Astrocyte (in vitro differentiated cells and primary cell): ENCODE measurements around the gene CCNG2.

Source experiments
- EZH2 ChIP-seq: IDR thresholded peaks from 2 replicates; pipeline ENCODE4 v1.6.1; 2012; ENCODE audit warnings: mild to moderate bottlenecking, low read length, inconsistent platforms; ENCODE audit not compliant: insufficient read depth
- TF ChIP-seq, protein P1 (sequence below): IDR thresholded peaks from 2 replicates; pipeline ENCODE4 v1.5.1; 2011; ENCODE audit warnings: low read depth, mild to moderate bottlenecking, inconsistent platforms, low read length, moderate library complexity; ENCODE audit not compliant: insufficient read depth

DNA sequence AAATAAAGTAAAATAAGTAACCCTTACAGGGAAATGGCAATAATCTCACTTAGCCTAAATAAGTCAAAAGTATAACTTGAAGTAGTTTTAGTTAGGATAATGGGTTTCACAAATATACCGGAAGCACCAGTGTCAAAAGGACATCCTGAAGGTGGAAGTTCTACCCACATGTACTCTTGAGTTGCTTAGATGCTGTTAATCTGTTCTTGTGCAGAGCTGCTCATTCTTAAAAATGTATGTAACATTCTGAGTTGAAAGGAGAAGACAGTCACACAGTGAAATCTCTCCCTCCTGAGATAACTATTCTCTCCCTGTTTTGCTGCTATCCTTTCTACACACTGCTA lies 11.2 kb upstream of the CCNG2 start:
- no peak for TF ChIP-seq EZH2
- TF ChIP-seq, protein P1, sequence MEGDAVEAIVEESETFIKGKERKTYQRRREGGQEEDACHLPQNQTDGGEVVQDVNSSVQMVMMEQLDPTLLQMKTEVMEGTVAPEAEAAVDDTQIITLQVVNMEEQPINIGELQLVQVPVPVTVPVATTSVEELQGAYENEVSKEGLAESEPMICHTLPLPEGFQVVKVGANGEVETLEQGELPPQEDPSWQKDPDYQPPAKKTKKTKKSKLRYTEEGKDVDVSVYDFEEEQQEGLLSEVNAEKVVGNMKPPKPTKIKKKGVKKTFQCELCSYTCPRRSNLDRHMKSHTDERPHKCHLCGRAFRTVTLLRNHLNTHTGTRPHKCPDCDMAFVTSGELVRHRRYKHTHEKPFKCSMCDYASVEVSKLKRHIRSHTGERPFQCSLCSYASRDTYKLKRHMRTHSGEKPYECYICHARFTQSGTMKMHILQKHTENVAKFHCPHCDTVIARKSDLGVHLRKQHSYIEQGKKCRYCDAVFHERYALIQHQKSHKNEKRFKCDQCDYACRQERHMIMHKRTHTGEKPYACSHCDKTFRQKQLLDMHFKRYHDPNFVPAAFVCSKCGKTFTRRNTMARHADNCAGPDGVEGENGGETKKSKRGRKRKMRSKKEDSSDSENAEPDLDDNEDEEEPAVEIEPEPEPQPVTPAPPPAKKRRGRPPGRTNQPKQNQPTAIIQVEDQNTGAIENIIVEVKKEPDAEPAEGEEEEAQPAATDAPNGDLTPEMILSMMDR = no peak
